Panc1 (cell line): ENCODE data around the gene CYP1B1.

ENCODE experiments used
- POLR2AphosphoS5 ChIP-seq: IDR thresholded peaks from 2 replicates; pipeline ENCODE4 v1.6.1; 2012; ENCODE audit warnings: mild to moderate bottlenecking, low read depth, low read length, moderate library complexity
- SIN3A ChIP-seq: IDR thresholded peaks from 2 replicates; pipeline ENCODE4 v1.6.1; 2012; ENCODE audit warnings: low read depth, mild to moderate bottlenecking, low read length, moderate library complexity, borderline replicate concordance; ENCODE audit not compliant: insufficient read depth
- TF ChIP-seq, protein P1 (sequence below): fragments of 450-650 bp; IDR thresholded peaks from 2 replicates; pipeline ENCODE4 v1.5.1; 2017; ENCODE audit warnings: mild to moderate bottlenecking

DNA sequence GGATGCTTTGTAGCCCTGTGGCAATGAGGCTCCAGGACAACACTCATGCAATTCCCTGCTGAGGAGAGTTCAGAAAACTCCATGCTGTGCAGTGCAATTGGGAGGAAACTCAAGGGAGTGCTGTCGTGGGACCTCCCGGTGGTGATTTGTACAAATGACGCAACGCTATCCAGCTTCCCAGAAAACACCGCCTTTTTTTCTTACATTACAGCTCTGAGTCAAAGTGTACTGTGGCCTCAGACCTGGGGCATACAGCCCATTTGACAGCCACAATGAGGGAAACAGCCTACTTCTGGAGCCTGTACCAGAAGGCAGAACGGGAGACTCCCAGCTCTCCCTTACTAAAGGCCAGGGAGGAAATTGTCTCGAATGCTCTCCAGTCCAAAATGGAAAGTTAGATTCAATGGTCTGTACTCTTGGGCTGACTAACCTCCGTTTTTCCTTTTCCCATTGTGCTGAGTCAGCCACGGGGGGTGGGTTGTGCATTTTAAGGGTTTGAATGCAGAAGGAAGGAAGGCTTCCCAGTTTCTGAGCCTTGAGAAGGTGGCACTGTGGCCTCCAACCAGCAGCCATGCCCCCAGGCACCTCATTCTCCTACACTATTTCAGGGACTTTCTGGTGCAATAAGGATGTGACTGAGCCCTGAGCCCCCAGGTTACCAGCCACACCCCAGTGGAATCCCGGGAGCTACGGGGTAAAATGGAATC is 16.4 kb upstream of the CYP1B1 start:
- TF ChIP-seq, protein P1, sequence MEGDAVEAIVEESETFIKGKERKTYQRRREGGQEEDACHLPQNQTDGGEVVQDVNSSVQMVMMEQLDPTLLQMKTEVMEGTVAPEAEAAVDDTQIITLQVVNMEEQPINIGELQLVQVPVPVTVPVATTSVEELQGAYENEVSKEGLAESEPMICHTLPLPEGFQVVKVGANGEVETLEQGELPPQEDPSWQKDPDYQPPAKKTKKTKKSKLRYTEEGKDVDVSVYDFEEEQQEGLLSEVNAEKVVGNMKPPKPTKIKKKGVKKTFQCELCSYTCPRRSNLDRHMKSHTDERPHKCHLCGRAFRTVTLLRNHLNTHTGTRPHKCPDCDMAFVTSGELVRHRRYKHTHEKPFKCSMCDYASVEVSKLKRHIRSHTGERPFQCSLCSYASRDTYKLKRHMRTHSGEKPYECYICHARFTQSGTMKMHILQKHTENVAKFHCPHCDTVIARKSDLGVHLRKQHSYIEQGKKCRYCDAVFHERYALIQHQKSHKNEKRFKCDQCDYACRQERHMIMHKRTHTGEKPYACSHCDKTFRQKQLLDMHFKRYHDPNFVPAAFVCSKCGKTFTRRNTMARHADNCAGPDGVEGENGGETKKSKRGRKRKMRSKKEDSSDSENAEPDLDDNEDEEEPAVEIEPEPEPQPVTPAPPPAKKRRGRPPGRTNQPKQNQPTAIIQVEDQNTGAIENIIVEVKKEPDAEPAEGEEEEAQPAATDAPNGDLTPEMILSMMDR: no peak
- TF ChIP-seq SIN3A: no peak
- TF ChIP-seq POLR2AphosphoS5: no peak
